HCT116 (cell line): ENCODE results near the gene LDB2.

ENCODE experiments used
- EZH2 ChIP-seq: fragments of 200-600 bp; sonication (generic); IDR thresholded peaks from 2 replicates; pipeline ENCODE4 v1.6.1; 2017; ENCODE audit warnings: antibody characterized with exemption, mixed run types
- POLR2AphosphoS5 ChIP-seq: IDR thresholded peaks from 2 replicates; pipeline ENCODE4 v1.6.1; 2011; ENCODE audit warnings: mild to moderate bottlenecking, low read depth, low read length, moderate library complexity
- SP1 ChIP-seq: IDR thresholded peaks from 2 replicates; pipeline ENCODE4 v1.6.1; 2012; ENCODE audit warnings: low read depth
- TF ChIP-seq, protein P1 (sequence below), 3 experiments: fragments of 200-600 bp in 1 of 3; sonication (generic) in 1 of 3; IDR thresholded peaks in 2 of 3; conservative IDR thresholded peaks in 1 of 3; 2 replicates each; pipeline ENCODE4 v1.5.1; 2012 to 2017; ENCODE audit warnings: low read depth in 2 of 3, low read length in 2 of 3, antibody characterized with exemption in 1 of 3, borderline replicate concordance in 1 of 3, control low read depth in 1 of 3, mild to moderate bottlenecking in 1 of 3, mixed read lengths in 1 of 3, mixed run types in 1 of 3, moderate library complexity in 1 of 3; ENCODE audit not compliant: insufficient read depth in 1 of 3

DNA sequence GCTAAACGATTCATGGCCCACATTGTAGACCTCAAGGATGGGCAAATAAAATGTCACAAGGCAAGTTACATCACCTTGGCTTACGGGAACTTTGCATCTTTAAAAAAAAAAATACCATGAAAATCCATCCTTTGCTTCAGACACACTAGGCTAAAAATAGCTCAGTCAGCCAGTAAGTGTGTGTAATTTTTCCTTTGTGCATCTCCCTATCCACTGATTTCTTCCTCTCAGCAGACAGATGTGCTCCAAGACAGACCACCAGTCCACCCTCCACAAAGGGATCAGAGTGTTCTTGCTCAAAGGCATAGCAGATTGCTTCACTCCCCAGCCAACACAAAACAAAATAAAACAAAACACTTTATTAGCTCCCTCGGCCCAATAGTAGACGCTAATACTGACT, 14.6 kb downstream of the LDB2 start:
- TF ChIP-seq, protein P1, sequence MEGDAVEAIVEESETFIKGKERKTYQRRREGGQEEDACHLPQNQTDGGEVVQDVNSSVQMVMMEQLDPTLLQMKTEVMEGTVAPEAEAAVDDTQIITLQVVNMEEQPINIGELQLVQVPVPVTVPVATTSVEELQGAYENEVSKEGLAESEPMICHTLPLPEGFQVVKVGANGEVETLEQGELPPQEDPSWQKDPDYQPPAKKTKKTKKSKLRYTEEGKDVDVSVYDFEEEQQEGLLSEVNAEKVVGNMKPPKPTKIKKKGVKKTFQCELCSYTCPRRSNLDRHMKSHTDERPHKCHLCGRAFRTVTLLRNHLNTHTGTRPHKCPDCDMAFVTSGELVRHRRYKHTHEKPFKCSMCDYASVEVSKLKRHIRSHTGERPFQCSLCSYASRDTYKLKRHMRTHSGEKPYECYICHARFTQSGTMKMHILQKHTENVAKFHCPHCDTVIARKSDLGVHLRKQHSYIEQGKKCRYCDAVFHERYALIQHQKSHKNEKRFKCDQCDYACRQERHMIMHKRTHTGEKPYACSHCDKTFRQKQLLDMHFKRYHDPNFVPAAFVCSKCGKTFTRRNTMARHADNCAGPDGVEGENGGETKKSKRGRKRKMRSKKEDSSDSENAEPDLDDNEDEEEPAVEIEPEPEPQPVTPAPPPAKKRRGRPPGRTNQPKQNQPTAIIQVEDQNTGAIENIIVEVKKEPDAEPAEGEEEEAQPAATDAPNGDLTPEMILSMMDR (IDR thresholded peaks at IDR 0.05 in 2 of 3, conservative IDR thresholded peaks at IDR 0.05 in 1 of 3; ENCODE audit: borderline replicate concordance in 1 of 3, insufficient read depth in 1 of 3, low read depth in 2 of 3, low read length in 2 of 3): no peak
- no peak for TF ChIP-seq SP1
- TF ChIP-seq EZH2: no peak
- no peak for TF ChIP-seq POLR2AphosphoS5
